HG03558 (cell line): ENCODE data around the gene MIOS.

Experiments used
- ATAC-seq: cut with Tn5 transposase; IDR thresholded peaks from one replicate; pipeline ENCODE4 v1.9.1; 2021; ENCODE audit warnings: moderate number of reproducible peaks; ENCODE audit not compliant: unreplicated experiment; ENCODE audit errors: extremely low read depth

MIOS gene

DNA sequence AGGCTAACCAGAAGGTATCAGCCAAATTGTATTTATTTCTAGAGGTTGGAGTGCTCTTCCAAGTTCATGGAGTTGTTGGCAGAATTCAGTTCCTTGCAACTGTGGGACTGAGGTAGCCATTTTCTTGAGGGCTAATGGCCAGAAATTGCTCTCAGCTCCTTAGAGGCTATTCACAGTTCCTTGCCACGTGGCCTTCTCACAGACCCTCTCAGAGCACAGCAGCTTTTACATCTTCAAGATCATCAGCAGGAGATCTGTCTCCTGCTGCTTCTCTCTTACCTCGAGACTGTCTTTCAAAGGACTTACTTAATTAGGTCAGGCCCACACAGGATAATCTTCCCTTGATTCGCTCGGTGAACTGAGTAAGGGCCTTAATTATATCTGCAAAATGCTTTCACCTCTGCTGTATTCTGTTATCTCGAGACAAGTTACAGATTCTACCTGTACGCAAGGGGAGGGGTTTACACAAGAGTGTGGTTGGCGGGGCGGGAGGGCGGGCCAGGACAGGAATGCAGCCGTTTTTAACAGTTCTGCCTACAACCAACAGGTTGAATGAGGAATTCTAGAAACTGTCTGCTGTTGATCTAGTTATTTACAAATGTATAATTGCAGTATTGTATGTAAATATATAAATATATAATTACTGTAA lies 15.0 kb downstream of the MIOS start:
- no peak for ATAC-seq

GRCh38 chr7:7582596-7582995 lies 15.9 kb downstream of the MIOS start:
- ATAC-seq, result no peak

DNA sequence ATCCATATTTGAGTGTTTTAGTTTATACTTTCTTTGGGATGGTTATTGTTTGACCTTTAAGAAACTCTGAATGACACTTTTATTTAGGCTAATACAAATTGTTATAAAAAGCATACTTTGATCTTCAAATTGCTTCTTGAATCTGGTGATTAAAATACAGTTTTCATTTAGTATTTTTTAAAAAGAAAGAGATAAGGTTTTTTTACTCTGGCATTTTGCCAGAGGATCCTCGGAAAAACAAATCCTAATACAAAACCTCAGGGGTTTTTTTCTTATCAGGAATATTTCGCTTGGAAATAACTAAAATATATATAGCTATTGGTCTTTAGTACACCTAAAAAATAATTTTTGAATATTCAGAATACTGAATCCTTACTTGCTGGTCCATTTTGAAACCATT lies 17.0 kb downstream of the MIOS start:
- ATAC-seq, result no peak

GRCh38 chr7:7584653-7585052 lies 18.0 kb downstream of the MIOS start:
- no peak for ATAC-seq

DNA sequence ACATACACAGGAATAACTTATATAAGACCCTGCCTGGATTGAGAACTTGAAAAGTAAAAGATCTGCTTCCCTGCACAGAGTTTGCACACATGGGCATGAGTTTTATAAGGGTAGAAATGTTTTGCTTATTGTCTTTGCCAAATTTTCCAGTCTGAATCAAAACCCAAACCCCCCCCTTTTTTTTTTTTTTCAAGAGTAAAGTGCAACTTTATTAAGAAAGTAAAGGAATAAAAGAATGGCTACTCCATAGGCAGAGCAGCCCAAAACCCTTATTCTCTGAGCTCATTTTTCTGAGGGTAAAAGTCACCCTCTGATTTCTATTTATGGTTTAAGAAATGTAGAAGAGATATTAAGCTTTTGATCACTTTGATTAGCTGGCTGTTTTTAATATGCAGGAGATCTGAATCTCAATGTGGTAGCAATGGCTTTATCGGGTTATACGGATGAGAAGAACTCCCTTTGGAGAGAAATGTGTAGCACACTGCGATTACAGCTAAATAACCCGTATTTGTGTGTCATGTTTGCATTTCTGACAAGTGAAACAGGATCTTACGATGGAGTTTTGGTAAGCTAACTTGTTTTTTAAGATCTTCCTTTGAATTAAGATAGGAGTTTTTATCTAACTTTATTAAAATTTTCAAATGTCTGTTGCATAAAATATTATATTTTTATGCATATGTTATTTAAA lies 18.7 kb downstream of the MIOS start:
- ATAC-seq, result no peak

GRCh38 chr7:7595451-7595850 lies 28.8 kb downstream of the MIOS start:
- ATAC-seq, result no peak

GRCh38 chr7:7596176-7596575 lies 29.5 kb downstream of the MIOS start:
- ATAC-seq, result no peak

GRCh38 chr7:7607010-7607409 lies 40.3 kb downstream of the MIOS start:
- ATAC-seq, result no peak

DNA sequence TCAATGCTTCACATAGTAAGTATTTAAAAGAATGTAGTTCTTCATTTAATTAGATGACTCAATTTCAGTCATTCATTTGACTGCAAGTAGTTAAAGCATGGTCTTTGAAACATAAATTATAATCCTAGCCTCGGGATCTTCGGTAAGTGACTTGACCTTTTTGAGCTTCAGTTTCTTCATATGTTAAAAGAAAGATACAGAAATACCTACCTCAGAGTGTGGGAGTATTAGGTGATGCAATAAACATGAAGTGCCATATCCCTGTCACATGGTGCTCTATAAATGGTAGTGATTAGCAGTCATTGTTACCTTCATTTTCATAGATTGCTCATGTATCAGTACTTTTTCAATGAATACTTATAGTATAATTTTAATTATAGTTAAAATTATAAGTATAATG lies 42.6 kb downstream of the MIOS start:
- ATAC-seq, result no peak

- ATAC-seq, result no peak
Measured at GRCh38 chr7:7612519-7612918, 45.8 kb downstream of the MIOS start.

DNA sequence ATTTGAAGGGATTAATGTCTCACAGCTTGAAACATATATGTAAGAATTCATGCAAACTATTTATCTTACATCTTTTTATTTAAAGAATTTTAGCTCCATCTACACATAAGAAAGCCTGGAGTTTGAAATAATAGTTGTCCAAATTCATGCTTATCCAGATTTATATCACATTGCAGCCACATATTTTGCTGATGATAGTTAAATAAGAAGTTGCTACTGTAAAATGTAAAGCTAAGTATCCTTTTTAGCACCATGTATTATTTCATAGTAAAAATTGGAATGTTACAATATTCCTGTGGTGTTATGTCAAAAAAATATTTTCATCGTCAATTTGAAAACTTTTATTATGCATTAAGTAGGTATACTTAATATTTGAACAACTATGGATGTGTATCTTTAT lies 46.5 kb downstream of the MIOS start:
- no peak for ATAC-seq

GRCh38 chr7:7614018-7614741 lies 47.5 kb downstream of the MIOS start:
- no peak for ATAC-seq

GRCh38 chr7:7617550-7617949 lies 50.9 kb downstream of the MIOS start:
- no peak for ATAC-seq

DNA sequence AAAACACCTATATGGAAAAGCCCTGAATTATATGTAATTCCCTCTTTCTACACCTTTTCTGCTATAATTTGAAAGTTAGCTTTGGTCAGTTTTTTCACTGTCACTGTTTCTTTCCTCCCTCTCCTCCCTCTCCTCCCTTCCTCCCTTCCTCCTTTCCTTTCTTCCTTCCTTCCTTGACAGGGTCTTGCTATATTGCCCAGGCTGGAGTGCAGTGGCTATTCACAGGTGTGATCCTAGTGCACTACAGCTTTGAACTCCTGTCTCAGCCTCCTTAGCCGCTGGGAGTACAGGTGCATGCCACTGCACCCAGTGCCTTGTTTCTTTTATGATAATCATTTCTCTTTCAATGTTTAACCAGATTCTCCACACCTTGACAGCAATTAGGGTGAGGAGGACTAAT lies 51.7 kb downstream of the MIOS start:
- no peak for ATAC-seq

DNA sequence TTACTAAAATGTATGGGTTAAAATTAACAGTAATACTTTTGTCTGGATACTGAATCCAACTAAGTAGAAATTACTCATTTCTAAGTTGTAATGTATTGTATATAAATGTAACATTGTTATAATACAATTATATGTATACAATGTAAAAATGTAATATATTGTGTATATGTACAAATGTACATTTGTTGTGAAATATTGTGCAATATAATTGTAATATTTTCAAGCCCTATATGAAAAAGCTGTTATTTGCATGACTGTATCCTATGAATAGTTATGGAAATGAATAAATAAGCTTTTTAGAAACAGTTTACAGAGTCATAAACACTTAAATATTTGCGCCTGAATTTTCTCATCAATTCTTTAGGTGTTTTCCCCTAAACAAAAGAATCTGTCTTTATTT lies 53.6 kb downstream of the MIOS start:
- no peak for ATAC-seq

DNA sequence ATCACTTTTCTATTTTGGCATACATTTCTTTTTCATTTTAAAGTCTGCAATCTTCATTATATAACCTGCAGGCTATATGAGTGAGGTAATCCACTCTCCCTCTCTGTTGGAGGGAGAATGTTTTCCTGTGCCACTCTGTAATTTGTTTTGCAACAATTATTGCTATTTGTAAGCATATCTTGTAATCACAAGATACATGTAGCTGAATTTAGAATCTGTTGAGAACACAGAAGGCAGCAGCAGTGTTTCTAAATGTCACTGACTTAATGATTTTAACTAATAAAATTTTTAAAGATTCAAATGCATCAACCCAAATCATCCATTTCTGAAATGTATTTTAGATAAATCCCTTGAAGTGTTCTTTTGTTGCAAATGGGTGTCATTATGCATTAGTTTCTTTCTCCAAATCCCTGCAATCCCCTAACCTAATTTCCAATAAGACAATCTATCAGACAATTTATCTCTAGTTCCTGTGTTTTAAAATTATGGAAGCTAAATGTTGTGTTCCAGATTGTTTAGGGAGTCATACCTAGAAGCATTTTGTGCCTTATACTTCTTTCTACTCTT lies 54.0 kb downstream of the MIOS start:
- no peak for ATAC-seq

- no peak for ATAC-seq
Measured at GRCh38 chr7:7628476-7628875, 61.8 kb downstream of the MIOS start.

DNA sequence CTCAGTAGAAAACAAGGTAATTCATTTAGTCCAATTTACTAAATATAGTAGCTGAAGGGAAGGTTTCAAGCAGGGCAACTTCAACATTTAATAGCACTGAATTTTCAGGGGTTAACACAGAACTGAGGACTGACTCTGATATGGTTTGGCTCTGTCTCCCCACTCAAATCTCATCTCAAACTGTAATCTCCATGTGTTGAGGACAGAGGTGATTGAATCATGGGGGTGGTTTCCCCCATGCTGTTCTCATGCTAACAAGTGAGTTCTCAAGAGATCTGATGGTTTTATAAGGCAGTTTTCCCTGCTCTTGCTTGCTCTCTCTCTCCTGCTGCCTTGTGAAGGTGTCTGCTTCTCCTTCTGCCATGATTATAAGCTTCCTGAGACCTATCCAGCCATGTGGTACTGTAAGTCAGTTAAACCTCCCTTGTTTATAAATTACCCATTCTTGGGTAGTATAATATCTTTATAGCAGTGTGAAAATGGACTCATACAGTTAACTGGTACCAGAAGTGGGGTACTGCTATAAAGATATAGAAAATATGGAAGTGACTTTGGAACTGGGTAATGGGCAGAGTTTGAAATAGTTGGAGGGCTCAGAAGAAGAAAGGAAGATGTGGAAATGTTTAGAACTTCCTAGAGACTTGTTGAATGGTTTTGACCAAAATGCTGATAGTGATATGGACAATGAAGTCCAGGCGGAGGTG lies 64.1 kb downstream of the MIOS start:
- ATAC-seq, result no peak

GRCh38 chr7:7639421-7639820 lies 72.7 kb downstream of the MIOS start:
- ATAC-seq, result no peak

- ATAC-seq, result no peak
Measured at GRCh38 chr7:7639847-7640220, 73.2 kb downstream of the MIOS start.
